GM13976 (cell line): ENCODE measurements around the gene COX19.

Experiments
- DNase-seq: peaks from one replicate; pipeline ENCODE4 v3.0.0; 2012; ENCODE audit warnings: low spot score
- in situ Hi-C: fragments of 300-500 bp; cut with MboI; formaldehyde crosslinking; loops from one replicate; pipeline ENCODE4 v1.12.0; 2022; ENCODE audit warnings: low sequenced_read_pairs, mixed read lengths, inconsistent platforms; ENCODE audit not compliant: unreplicated experiment
- TF ChIP-seq, protein P1 (sequence below): IDR thresholded peaks from 2 replicates; pipeline ENCODE4 v1.5.1; 2012; ENCODE audit warnings: borderline replicate concordance, mild to moderate bottlenecking; ENCODE audit not compliant: insufficient read depth; ENCODE audit errors: extremely low read depth, missing control alignments, control extremely low read depth

The COX19 gene

DNA sequence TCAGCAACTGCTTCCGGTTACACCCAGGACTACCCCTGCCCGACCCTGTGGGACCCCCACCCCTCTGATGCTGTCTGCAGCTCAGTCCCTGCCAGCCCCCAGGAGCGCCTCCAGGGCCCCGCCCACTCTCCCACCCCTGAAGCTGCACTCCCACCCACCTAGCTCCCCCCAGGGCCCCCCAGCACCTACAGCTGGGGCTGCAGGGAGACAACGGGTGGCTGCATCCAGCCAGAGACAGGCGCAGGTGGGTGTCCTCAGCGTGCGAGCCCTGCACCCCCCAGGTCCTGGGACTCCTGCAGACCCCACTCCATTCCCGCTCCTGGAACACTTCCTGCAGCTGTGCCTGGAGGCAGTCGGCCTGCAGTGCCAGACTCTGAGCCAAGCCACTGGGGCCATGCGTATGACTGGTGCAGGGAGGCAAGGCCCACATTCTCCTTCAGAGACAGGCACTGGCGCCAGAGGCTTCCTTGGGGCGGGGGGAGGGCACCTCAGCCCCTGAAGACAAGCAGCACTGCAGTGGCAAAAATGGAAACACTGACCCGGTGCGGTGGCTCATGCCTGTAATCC lies 13.7 kb upstream of the COX19 start:
- no peak for DNase-seq
- TF ChIP-seq, protein P1, sequence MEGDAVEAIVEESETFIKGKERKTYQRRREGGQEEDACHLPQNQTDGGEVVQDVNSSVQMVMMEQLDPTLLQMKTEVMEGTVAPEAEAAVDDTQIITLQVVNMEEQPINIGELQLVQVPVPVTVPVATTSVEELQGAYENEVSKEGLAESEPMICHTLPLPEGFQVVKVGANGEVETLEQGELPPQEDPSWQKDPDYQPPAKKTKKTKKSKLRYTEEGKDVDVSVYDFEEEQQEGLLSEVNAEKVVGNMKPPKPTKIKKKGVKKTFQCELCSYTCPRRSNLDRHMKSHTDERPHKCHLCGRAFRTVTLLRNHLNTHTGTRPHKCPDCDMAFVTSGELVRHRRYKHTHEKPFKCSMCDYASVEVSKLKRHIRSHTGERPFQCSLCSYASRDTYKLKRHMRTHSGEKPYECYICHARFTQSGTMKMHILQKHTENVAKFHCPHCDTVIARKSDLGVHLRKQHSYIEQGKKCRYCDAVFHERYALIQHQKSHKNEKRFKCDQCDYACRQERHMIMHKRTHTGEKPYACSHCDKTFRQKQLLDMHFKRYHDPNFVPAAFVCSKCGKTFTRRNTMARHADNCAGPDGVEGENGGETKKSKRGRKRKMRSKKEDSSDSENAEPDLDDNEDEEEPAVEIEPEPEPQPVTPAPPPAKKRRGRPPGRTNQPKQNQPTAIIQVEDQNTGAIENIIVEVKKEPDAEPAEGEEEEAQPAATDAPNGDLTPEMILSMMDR, result no peak
- in situ Hi-C loops, result no loop called here

DNA sequence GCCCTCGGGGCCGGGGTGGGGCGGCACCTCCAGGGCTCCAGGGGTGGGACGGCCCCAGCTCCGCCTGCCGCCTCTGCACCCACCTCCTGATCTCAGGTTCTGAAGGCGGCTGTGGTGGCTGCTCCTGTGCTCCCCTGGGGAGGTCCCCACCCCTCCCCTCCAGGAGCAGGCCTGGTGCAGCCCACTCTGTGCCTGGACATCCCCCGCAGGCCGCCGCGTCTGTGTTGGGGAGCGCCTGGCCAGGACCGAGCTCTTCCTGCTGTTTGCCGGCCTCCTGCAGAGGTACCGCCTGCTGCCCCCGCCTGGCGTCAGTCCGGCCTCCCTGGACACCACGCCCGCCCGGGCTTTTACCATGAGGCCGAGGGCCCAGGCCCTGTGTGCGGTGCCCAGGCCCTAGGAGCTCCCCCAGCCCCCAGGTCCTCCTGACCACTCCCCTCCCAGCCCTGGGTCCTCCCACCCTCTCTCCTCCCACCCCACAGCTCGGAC lies 13.1 kb upstream of the COX19 start:
- DNase-seq, result peak; percentile 72
- in situ Hi-C loops, result no loop called here
- TF ChIP-seq, protein P1, result no peak

GRCh38 chr7:987909-988308 lies 12.6 kb upstream of the COX19 start:
- in situ Hi-C loops, result no loop called here
- TF ChIP-seq, protein P1, result no peak
- DNase-seq, result no peak

DNA sequence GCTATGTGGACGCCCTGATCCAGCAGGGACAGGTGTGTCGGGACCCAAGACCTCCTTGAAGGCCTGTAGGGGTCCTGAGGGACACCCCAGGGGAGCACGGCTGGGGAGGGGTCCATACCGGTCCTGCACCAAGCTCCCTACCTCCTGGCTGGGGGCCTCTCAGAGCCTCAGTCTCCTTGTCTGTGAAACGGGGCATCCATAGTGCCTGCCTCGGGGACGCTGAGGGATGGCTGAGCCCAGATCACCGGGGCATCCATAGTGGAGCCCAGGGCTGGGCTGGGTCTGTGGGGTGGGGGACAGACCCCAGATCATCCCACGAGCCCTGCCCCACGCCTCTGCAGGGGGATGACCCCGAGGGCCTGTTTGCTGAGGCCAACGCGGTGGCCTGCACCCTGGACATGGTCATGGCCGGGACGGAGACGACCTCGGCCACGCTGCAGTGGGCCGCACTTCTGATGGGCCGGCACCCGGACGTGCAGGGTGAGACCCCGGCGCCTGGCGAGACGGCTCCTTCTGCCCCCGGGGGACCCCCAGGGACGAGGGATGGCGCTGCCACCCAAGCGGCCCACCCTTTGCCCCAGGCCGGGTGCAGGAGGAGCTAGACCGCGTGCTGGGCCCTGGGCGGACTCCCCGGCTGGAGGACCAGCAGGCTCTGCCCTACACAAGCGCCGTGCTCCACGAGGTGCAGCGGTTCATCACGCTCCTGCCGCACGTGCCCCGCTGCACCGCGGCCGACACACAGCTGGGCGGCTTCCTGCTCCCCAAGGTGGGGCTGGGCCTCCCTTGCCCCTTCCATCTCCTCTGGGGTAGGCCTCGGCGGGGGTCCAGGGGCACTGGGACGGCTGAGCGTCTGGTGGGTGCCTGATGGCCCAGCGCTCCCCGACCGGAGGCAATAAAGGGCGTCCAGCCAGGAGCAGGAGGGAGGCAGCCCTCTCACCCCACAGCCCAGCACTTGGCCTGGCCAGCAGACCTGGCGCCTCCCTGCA lies 11.7 kb upstream of the COX19 start:
- TF ChIP-seq, protein P1, result no peak
- in situ Hi-C loops, result no loop called here
- DNase-seq, result no peak

DNA sequence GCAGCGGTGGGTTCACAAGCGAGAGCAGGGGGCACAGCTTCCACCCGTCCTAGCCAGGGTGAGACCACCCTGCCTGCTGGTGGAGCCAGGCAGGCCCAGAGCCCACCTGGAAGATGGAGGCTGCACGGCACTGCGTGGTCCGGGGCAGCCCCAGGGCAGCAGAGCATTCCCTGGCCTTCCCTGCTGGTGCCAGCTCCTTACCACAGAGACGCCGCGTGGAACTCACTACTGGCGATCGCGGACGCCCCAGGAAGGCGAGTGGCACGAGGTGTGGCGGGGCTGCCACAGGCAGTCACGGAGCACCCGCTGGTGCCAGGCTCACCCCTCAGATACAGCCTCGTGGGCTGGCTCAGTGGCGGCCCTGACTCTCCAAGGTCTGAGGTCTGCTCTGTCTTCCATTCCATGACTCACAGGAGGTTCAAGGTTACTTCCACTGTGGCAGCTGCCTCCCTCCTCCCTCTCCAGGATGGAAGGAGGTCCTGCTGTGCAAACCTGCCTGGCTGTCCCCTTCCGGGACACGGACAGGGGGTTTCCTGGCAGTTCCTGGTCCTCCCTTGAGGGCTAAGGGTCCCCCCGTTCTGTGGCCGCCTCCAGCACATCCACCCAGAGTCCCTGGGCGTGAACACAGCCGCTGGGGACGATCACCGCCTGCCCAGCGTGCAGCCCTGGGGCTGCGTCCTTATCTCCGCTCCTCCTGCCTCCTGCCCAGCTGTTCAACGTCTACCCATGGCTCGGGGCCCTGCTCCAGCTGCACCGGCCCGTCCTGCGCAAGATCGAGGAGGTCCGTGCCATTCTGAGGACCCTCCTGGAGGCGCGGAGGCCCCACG lies 10.8 kb upstream of the COX19 start:
- in situ Hi-C loops, result no loop called here
- TF ChIP-seq, protein P1, result no peak
- no peak for DNase-seq

GRCh38 chr7:985127-985416 lies 9.7 kb upstream of the COX19 start:
- DNase-seq, result no peak
- TF ChIP-seq, protein P1, result no peak
- in situ Hi-C loops, result no loop called here
